Nephron (organoid): Measurements from ENCODE around the gene NINJ1.

Experiments used
- H3K27ac Mint-ChIP-seq, 3 experiments: 2 replicates each; pipeline ENCODE4 v1.8.0; 2020; ENCODE audit warnings: mixed read lengths in 3 of 3, mild to moderate bottlenecking in 2 of 3, moderate library complexity in 1 of 3
- H3K27me3 Mint-ChIP-seq: 2 replicates; pipeline ENCODE4 v1.8.0; 2021; ENCODE audit warnings: low read depth, mild to moderate bottlenecking, moderate library complexity, mixed read lengths
- H3K36me3 Mint-ChIP-seq: 2 replicates; pipeline ENCODE4 v1.8.0; 2020; ENCODE audit warnings: low read depth, mixed read lengths
- H3K4me1 Mint-ChIP-seq: 2 replicates; pipeline ENCODE4 v1.8.0; 2020; ENCODE audit warnings: mixed read lengths
- H3K4me3 Mint-ChIP-seq, 3 experiments: 2 replicates each; pipeline ENCODE4 v1.8.0; 2020; ENCODE audit warnings: mild to moderate bottlenecking in 3 of 3, mixed read lengths in 3 of 3, moderate library complexity in 2 of 3
- H3K9me3 Mint-ChIP-seq: 2 replicates; pipeline ENCODE4 v1.8.0; 2020; ENCODE audit warnings: mixed read lengths
- TF ChIP-seq, protein P1 (sequence below), 3 experiments: fragments of 200-600 bp; sonication (generic); IDR thresholded peaks; one replicate each; pipeline ENCODE4 v1.5.0; 2021; ENCODE audit warnings: antibody characterized with exemption in 3 of 3; ENCODE audit not compliant: unreplicated experiment in 3 of 3

The NINJ1 gene

DNA sequence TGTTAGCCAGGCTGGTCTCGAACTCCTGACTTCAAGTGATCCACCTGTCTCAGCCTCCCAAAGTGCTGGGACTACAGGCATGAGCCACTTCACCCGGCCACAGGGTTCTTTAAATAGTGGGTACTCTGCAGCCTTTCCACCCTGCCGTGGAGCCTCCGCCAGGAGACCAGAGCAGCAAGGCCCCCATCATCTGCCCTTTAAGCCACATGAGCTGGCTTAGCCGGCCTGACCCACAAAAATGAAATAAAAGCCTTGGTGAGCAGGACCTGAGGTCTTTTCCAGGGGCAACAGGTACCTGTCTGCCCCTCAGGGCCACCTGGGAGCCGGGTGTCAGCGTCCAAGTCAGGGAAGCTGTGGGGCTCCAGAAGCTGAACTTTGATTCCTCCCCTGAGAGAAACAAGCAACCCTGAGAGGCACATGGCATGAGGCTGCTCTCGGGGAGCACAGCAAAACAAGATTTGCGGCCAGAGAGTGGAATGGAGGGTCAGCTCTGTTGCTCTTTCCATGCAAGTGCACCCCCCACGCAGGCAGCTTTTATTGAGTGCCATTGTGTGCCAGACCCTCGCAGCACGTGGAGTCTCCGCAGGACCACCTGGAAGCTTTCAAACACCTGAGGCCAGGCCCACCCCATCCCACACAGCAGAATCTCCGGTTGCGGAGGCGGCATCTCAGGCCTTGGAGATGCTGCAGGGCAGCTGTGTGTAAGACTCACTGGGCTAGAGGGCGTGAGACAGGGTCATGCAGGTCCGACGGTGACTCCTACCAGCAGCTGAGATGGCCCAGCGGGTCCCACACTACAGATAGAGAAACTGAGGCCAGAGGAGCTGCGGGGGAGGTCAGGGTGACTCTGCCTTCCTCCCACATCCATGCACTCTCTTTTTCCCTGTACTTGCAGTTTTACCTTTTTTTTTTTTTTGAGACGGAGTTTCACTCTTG, 45.1 kb upstream of the NINJ1 start:
- Mint-ChIP-seq H3K27ac (no peak overlapping the region), H3K4me1 (peaks cover 4% of the 10 kb centered on the region), H3K27me3 (peaks cover 46% of the 10 kb centered on the region), H3K9me3 (no peaks in the 10 kb centered on the region), H3K4me3 (no peak overlapping the region), H3K36me3 (no peaks in the 10 kb centered on the region)
- TF ChIP-seq, protein P1, sequence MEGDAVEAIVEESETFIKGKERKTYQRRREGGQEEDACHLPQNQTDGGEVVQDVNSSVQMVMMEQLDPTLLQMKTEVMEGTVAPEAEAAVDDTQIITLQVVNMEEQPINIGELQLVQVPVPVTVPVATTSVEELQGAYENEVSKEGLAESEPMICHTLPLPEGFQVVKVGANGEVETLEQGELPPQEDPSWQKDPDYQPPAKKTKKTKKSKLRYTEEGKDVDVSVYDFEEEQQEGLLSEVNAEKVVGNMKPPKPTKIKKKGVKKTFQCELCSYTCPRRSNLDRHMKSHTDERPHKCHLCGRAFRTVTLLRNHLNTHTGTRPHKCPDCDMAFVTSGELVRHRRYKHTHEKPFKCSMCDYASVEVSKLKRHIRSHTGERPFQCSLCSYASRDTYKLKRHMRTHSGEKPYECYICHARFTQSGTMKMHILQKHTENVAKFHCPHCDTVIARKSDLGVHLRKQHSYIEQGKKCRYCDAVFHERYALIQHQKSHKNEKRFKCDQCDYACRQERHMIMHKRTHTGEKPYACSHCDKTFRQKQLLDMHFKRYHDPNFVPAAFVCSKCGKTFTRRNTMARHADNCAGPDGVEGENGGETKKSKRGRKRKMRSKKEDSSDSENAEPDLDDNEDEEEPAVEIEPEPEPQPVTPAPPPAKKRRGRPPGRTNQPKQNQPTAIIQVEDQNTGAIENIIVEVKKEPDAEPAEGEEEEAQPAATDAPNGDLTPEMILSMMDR (IDR thresholded peaks at IDR 0.05; ENCODE audit: unreplicated experiment in 3 of 3), result no peak

DNA sequence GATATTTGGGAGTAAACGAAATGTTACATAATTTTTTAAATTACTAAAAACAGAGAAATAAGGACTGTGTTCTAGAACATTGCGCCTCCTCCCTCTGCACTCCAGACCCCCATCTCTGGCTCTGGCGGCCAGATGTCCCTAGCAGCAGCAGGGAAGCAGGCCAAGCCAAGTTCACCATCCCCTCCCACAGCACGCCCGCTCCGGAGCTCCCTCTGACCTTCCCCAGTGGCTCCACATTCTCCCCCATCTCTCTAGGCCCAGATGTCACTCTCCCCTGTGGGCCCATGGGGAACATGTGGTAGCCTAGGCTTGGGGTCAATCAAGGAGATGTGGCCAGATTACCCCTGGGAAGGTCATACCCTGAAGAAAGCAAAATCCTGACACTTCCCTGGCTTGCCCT, 43.6 kb upstream of the NINJ1 start:
- Mint-ChIP-seq H3K27ac (no peak overlapping the region), H3K36me3 (no peaks in the 10 kb centered on the region), H3K9me3 (no peaks in the 10 kb centered on the region), H3K4me3 (no peak overlapping the region), H3K4me1 (no peaks in the 10 kb centered on the region), H3K27me3 (peaks cover 46% of the 10 kb centered on the region)
- TF ChIP-seq, protein P1 (IDR thresholded peaks at IDR 0.05; ENCODE audit: unreplicated experiment in 3 of 3), result no peak

DNA sequence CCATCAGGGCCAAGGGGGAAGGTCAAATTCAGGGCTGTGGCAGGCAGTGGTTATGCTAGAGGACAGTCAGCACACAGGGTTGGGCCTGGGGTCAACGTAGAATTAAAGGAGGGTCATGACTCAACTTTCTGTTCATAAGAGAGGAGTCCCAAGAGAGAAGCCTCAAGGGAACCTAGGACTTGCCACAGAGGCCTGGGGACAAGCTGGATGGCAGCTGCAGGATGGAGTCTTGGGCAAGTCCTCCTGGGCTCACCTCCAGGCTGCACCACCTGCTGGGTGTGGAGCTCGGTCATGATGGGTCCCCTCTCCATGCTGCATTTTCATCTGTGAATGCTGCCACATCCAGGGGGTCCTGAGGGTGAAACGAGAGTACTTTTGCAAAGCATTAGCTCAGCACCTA, 40.9 kb upstream of the NINJ1 start:
- Mint-ChIP-seq H3K4me1 (no peaks in the 10 kb centered on the region), H3K4me3 (no peak overlapping the region), H3K27me3 (peaks cover 29% of the 10 kb centered on the region), H3K36me3 (no peaks in the 10 kb centered on the region), H3K27ac (no peak overlapping the region), H3K9me3 (no peaks in the 10 kb centered on the region)
- TF ChIP-seq, protein P1 (IDR thresholded peaks at IDR 0.05; ENCODE audit: unreplicated experiment in 3 of 3), result no peak

DNA sequence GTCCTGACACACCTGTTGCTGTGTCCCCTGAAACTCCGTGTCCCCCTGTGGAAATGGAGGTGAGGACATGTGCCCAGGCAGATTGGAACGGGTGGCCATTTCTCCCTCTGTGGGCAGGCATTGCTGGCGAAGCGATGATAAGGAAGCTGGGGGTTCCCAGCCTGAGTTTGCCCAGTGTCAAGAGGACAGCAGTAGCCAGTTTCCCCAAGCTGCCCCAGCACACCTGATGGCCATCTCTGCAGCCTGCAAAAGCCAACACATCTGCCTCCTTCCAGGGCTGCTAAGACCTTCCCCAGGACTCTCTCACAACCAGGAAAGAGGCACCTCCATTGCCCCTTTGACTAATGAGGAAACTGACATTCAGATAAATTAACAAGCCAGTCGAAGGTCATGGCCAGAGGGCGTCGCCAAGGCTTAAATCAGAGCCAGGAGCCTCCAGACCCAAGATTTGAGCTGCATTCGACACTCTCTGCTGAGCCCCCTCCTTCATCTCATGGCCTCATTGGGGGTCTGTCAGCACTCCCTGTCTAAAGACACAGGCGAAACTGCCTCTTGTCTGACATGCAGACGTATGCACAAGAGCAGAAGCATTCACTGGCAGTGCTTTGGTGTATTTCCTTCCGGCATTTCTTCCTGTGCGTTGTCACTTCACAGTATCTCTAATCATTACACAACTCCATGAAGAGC, 39.5 kb upstream of the NINJ1 start:
- Mint-ChIP-seq H3K36me3 (no peaks in the 10 kb centered on the region), H3K27ac (no peak overlapping the region), H3K27me3 (peaks cover 20% of the 10 kb centered on the region), H3K4me3 (no peak overlapping the region), H3K9me3 (no peaks in the 10 kb centered on the region), H3K4me1 (no peaks in the 10 kb centered on the region)
- TF ChIP-seq, protein P1 (IDR thresholded peaks at IDR 0.05; ENCODE audit: unreplicated experiment in 3 of 3), result no peak

DNA sequence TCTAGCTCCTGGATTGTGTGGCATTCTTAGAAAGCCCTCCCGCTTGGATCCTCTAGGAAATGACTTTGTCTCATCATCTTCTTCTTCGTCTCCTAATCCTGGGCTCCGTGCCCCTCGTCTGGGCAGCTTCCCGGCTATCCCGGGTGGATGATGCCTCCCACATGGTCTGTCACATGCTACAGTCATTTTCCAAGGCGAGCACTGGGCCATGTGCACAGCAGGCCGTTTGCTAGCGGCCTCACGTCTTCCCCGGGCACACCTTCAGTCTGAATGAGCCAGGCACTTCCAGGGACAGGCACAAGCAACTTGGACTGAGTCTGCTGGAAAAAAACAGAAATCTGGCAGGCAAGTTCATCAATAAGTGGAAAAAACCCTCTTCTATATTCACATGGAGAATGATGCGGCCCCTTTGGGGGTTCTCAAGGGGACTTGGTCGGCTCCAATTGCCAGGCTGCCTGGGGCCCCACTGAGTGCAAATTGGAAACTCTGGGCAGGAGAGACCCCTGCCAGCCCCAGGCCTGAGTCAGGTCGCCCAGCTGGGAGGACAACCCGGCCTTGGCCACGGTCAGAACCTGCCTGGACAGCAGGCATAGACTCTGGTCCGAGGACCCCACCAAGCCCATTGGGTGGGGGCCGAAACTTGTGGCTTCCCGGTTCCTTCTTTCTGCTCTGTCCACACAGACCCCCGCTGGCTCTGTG, 38.8 kb upstream of the NINJ1 start:
- TF ChIP-seq, protein P1 (IDR thresholded peaks at IDR 0.05; ENCODE audit: unreplicated experiment in 3 of 3), result no peak
- H3K4me1 Mint-ChIP-seq, result no peaks in the 10 kb centered on the region
- peaks cover 23% of the 10 kb centered on the region for H3K27me3 Mint-ChIP-seq
- no peak overlapping the region for H3K4me3 Mint-ChIP-seq
- no peak overlapping the region for H3K27ac Mint-ChIP-seq
- H3K36me3 Mint-ChIP-seq, result no peaks in the 10 kb centered on the region
- H3K9me3 Mint-ChIP-seq, result no peaks in the 10 kb centered on the region
